ENCODE results near the gene CNTNAP5. TPM values are rescaled to one million over a fixed set of nuclear protein-coding genes. Genes with fewer than 3 reads are reported as not detected.

CNTNAP5 gene
- total and polyA plus RNA-seq, 2 donors (not counting 3 experiments of a cell fraction or from before 2014, with no cell fraction given) = not detected

- no peaks in the 10 kb centered on the region for H3K79me2 ChIP-seq (ENCODE audit: control insufficient read depth, insufficient read depth, low read length)
- DNase-seq (ENCODE audit: low read depth, low spot score) (no peak), FAIRE-seq (no peak)
- H4K20me1 ChIP-seq (replicated peaks; ENCODE audit: control insufficient read depth, extremely low read depth, insufficient read depth, low read length) = no peaks in the 10 kb centered on the region
- BruUV-seq (replicated peaks) = no TSS peak
- intact Hi-C loops (cut with micrococcal nuclease) = no loop called here
- no peak overlapping the region for H3K4me2 ChIP-seq (ENCODE audit: insufficient read depth, low read length)
- no peaks in the 10 kb centered on the region for H3K27me3 ChIP-seq (ENCODE audit: control insufficient read depth in 2 of 2, insufficient read depth in 2 of 2, low read length in 2 of 2)
- no peaks in the 10 kb centered on the region for H3K36me3 ChIP-seq (ENCODE audit: control insufficient read depth in 2 of 2, extremely low read depth in 1 of 2, insufficient read depth in 2 of 2, low read length in 2 of 2)
- TF ChIP-seq CTCF (IDR thresholded peaks at IDR 0.05; ENCODE audit: extremely low read depth in 1 of 2, insufficient read depth in 1 of 2, low read depth in 1 of 2, low read length in 2 of 2) (no peak), EZH2 (IDR thresholded peaks at IDR 0.05; ENCODE audit: borderline replicate concordance, low read depth, low read length, severe bottlenecking) (no peak), GATA2 (IDR thresholded peaks at IDR 0.05; ENCODE audit: insufficient read depth, insufficient read length, low read depth, low read length) (no peak), MYC (IDR thresholded peaks at IDR 0.05; ENCODE audit: low read depth, low read length) (no peak), FOS (IDR thresholded peaks at IDR 0.05; ENCODE audit: borderline replicate concordance, insufficient read depth, low read length) (no peak), POLR2A (IDR thresholded peaks at IDR 0.05; ENCODE audit: low read depth, low read length) (no peak), MAX (IDR thresholded peaks at IDR 0.05; ENCODE audit: insufficient read depth, insufficient read length) (no peak)
- no peak overlapping the region for H3K27ac ChIP-seq (ENCODE audit: insufficient read depth, low read depth, low read length)
- peaks cover 3% of the 10 kb centered on the region for H3K9me3 ChIP-seq (replicated peaks; ENCODE audit: control insufficient read depth, insufficient read depth, low read length)
- H2AFZ ChIP-seq (ENCODE audit: low read depth, low read length) = no peak overlapping the region
- H3K4me3 ChIP-seq (replicated peaks in 1 of 3; ENCODE audit: insufficient read depth in 1 of 3, low read depth in 1 of 3, low read length in 3 of 3) = no peak overlapping the region
- CTCF ChIA-PET = no interaction called here
- H3K4me1 ChIP-seq (ENCODE audit: control insufficient read depth, extremely low read depth, insufficient read depth, low read length) = no peaks in the 10 kb centered on the region
- POLR2A ChIA-PET = no interaction called here
- H3K9me1 ChIP-seq (replicated peaks; ENCODE audit: control insufficient read depth, extremely low read depth, insufficient read depth, low read length) = no peaks in the 10 kb centered on the region
- H3K9ac ChIP-seq (replicated peaks; ENCODE audit: extremely low read depth, insufficient read depth, low read length) = no peak overlapping the region
- dilution Hi-C loops (cut with MboI; ENCODE audit: extremely low pct_ligation_motif_present, low sequenced_read_pairs) = no loop called here
Measured at GRCh38 chr2:124683536-124684428, 658.7 kb downstream of the CNTNAP5 start.

All from endothelial cell of umbilical vein (primary cell).